Upper lobe of right lung (tissue), 1 donor: ENCODE results near the gene FRRS1L. TPM values are rescaled to one million over a fixed set of nuclear protein-coding genes. Genes with fewer than 3 reads are reported as not detected.

Experiments used
- ATAC-seq: fragments of 200-7000 bp; cut with Tn5 transposase; one replicate; pipeline ENCODE4 v1.9.1; 2020; ENCODE audit warnings: mild to moderate bottlenecking, moderate library complexity
- DNase-seq: peaks from one replicate; pipeline ENCODE4 v3.0.0-alpha.2; 2020
- H3K27ac ChIP-seq: fragments of 200-600 bp; one replicate; pipeline ENCODE4 v1.8.0; 2022
- H3K27me3 ChIP-seq: fragments of 200-600 bp; one replicate; pipeline ENCODE4 v1.8.0; 2022; ENCODE audit warnings: mild to moderate bottlenecking
- H3K36me3 ChIP-seq: fragments of 200-600 bp; one replicate; pipeline ENCODE4 v1.8.0; 2022
- H3K4me1 ChIP-seq: fragments of 200-600 bp; one replicate; pipeline ENCODE4 v1.8.0; 2022
- H3K4me3 ChIP-seq: fragments of 200-600 bp; one replicate; pipeline ENCODE4 v1.8.0; 2022; ENCODE audit warnings: mild to moderate bottlenecking
- H3K9me3 ChIP-seq: fragments of 200-600 bp; one replicate; pipeline ENCODE4 v1.8.0; 2022
- intact Hi-C: fragments of 100-400 bp; cut with DNase I; formaldehyde crosslinking; loops from one replicate; pipeline ENCODE4 v1.11.0; 2022
- total RNA-seq: library from RNA; stranded (reverse); fragmentation: NEBNext Ultra II Directional; extraction: Animal tissue kit (Norgen Biotek cat#: 25700); gene quantifications from one replicate; pipeline ENCODE4 v1.2.1, GENCODE V29; 2021
- TF ChIP-seq, protein P1 (sequence below): fragments of 200-600 bp; IDR thresholded peaks from one replicate; pipeline ENCODE4 v1.8.0; 2022; ENCODE audit warnings: antibody characterized with exemption
- donor health status: DM: no; HTN: yes; CAD: no; lungs with severe emphysema.

Gene FRRS1L
- total RNA-seq, 1 donor from 2014 or later, result 0.09 TPM

GRCh38 chr9:109192732-109193361 is 25.8 kb upstream of the FRRS1L start:
- no peak for DNase-seq
- ATAC-seq, result peak; percentile 60
- no peaks in the 10 kb centered on the region for H3K36me3 ChIP-seq

GRCh38 chr9:109191746-109192145 is 24.7 kb upstream of the FRRS1L start:
- H3K27me3 ChIP-seq, result no peaks in the 10 kb centered on the region
- H3K4me1 ChIP-seq, result no peaks in the 10 kb centered on the region
- TF ChIP-seq, protein P1, sequence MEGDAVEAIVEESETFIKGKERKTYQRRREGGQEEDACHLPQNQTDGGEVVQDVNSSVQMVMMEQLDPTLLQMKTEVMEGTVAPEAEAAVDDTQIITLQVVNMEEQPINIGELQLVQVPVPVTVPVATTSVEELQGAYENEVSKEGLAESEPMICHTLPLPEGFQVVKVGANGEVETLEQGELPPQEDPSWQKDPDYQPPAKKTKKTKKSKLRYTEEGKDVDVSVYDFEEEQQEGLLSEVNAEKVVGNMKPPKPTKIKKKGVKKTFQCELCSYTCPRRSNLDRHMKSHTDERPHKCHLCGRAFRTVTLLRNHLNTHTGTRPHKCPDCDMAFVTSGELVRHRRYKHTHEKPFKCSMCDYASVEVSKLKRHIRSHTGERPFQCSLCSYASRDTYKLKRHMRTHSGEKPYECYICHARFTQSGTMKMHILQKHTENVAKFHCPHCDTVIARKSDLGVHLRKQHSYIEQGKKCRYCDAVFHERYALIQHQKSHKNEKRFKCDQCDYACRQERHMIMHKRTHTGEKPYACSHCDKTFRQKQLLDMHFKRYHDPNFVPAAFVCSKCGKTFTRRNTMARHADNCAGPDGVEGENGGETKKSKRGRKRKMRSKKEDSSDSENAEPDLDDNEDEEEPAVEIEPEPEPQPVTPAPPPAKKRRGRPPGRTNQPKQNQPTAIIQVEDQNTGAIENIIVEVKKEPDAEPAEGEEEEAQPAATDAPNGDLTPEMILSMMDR, result no peak
- H3K36me3 ChIP-seq, result no peaks in the 10 kb centered on the region
- ATAC-seq (no peak), DNase-seq (no peak)
- H3K27ac ChIP-seq, result no peak overlapping the region
- no peaks in the 10 kb centered on the region for H3K9me3 ChIP-seq
- H3K4me3 ChIP-seq, result no peak overlapping the region
- intact Hi-C loops, result no loop called here

More at GRCh38 chr9:109192732-109193361, 25.8 kb upstream of the FRRS1L start:
- H3K27me3 ChIP-seq, result no peaks in the 10 kb centered on the region
- no peaks in the 10 kb centered on the region for H3K4me1 ChIP-seq
- no peak overlapping the region for H3K4me3 ChIP-seq
- H3K9me3 ChIP-seq, result no peaks in the 10 kb centered on the region
- intact Hi-C loops, result no loop called here
- H3K27ac ChIP-seq, result no peak overlapping the region
- TF ChIP-seq, protein P1, result no peak

DNA sequence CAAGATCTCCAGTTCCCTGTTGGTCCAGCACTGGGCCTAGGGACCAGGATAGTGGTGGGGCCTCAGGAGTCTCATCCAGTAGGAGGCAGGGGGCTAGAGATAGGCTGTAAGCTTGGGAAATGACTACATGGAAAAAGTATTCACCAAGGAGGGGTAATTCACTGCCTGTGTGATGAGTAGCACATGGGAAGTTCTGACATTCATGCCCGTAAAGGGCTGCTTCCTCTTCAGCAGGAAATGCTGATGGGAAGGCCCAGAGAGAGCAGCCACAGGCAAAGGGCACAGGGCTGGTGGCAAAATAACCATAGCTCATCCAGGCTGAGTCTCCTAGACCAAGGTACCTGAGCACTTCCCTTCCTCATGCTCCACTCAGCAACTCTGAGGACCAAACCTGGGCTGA is 23.1 kb upstream of the FRRS1L start:
- intact Hi-C loops, result no loop called here
- Histone ChIP-seq H3K27me3 (no peaks in the 10 kb centered on the region), H3K4me3 (no peak overlapping the region), H3K27ac (no peak overlapping the region), H3K36me3 (no peaks in the 10 kb centered on the region), H3K4me1 (no peaks in the 10 kb centered on the region), H3K9me3 (no peaks in the 10 kb centered on the region)
- DNase-seq, result no peak
- TF ChIP-seq, protein P1, result no peak
- ATAC-seq, result no peak

GRCh38 chr9:109186857-109187520 is 19.9 kb upstream of the FRRS1L start:
- Histone ChIP-seq H3K9me3 (no peaks in the 10 kb centered on the region), H3K27me3 (no peaks in the 10 kb centered on the region), H3K4me3 (no peak overlapping the region), H3K27ac (no peak overlapping the region), H3K4me1 (no peaks in the 10 kb centered on the region), H3K36me3 (no peaks in the 10 kb centered on the region)
- TF ChIP-seq, protein P1, result no peak
- intact Hi-C loops, result no loop called here
- DNase-seq, result no peak
- no peak for ATAC-seq

DNA sequence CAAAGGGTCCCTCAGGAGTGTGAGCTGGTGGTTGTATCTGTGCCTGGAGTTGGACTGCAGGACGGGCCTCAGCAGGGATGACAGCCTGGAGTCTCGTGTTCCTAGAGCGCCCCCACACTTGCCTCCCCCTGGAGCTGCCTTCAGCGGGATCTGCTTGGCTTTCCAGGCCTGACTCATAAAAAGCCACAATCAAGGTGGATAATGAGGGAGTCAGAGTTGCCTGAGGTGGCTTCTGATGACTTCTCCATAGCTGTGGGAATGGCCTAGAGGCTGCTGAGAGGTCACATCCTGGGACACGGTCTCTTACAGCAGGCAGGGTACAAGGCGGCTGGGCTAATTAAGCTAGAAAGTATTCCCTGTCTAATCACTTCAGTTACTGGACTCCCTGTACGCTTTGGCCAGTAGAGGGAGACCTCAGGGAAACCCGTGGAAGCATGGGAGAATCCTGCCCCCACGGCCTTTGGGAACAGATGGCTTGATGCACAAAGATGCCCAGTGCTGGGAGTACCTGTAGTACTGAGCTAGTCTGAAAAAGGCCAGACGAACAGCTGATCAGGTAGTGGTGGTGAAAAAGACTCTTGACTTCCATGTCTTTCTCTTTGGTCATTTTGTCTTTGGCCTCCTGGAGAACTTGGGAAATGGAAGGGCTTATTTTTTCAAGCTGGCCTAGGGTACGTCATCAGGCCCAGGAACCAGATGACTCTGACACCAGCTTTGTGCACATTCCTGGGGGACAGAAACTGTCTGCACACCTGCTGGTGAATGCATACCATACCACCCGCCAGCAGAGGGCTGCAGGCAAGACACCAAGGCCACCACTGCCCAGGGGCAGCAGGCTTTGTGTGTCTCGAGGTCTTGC is 16.1 kb upstream of the FRRS1L start:
- H3K4me3 ChIP-seq, result no peak overlapping the region
- no peak for DNase-seq
- intact Hi-C loops, result no loop called here
- H3K27me3 ChIP-seq, result peaks cover 7% of the 10 kb centered on the region
- no peaks in the 10 kb centered on the region for H3K36me3 ChIP-seq
- TF ChIP-seq, protein P1, result peak; percentile 29
- H3K27ac ChIP-seq, result no peak overlapping the region
- no peaks in the 10 kb centered on the region for H3K9me3 ChIP-seq
- no peaks in the 10 kb centered on the region for H3K4me1 ChIP-seq
- ATAC-seq, result peak; percentile 60
